Fibroblast of the aortic adventitia (primary cell): ENCODE results near the gene CROCC2. TPM values are rescaled to one million over a fixed set of nuclear protein-coding genes. Genes with fewer than 3 reads are reported as not detected.
A peak's percentile ranks its signal among the peaks of the same experiment; 100 is the strongest.

Source experiments
- DNase-seq: peaks from one replicate; pipeline ENCODE4 v3.0.0-alpha.2; 2010; ENCODE audit warnings: low read depth
- H3K4me3 ChIP-seq: 2 replicates; pipeline ENCODE4 v1.5.1; 2011; ENCODE audit warnings: low read depth, mild to moderate bottlenecking, control low read depth, low read length, moderate library complexity
- total RNA-seq: library from RNA; depleted of rRNA; stranded (reverse); fragments of >200 nt; gene quantifications from 2 replicates; pipeline ENCODE4 v1.2.3, GENCODE V29; 2012; ENCODE audit warnings: low replicate concordance
- TF ChIP-seq, protein P1 (sequence below): IDR thresholded peaks from 2 replicates; pipeline ENCODE4 v1.5.1; 2011; ENCODE audit warnings: mild to moderate bottlenecking, low read length, control low read depth, inconsistent platforms; ENCODE audit not compliant: insufficient read depth

CROCC2 gene
- total RNA-seq, 1 donor: under 0.01 TPM

GRCh38 chr2:240893363-240893844 lies 12.7 kb upstream of the CROCC2 start:
- DNase-seq: peak; percentile 47
- H3K4me3 ChIP-seq: no peak overlapping the region
- TF ChIP-seq, protein P1, sequence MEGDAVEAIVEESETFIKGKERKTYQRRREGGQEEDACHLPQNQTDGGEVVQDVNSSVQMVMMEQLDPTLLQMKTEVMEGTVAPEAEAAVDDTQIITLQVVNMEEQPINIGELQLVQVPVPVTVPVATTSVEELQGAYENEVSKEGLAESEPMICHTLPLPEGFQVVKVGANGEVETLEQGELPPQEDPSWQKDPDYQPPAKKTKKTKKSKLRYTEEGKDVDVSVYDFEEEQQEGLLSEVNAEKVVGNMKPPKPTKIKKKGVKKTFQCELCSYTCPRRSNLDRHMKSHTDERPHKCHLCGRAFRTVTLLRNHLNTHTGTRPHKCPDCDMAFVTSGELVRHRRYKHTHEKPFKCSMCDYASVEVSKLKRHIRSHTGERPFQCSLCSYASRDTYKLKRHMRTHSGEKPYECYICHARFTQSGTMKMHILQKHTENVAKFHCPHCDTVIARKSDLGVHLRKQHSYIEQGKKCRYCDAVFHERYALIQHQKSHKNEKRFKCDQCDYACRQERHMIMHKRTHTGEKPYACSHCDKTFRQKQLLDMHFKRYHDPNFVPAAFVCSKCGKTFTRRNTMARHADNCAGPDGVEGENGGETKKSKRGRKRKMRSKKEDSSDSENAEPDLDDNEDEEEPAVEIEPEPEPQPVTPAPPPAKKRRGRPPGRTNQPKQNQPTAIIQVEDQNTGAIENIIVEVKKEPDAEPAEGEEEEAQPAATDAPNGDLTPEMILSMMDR: no peak

GRCh38 chr2:240894006-240894405 lies 12.1 kb upstream of the CROCC2 start:
- no peak overlapping the region for H3K4me3 ChIP-seq
- TF ChIP-seq, protein P1: no peak
- DNase-seq: no peak

GRCh38 chr2:240894836-240895558 lies 11.1 kb upstream of the CROCC2 start:
- no peak overlapping the region for H3K4me3 ChIP-seq
- TF ChIP-seq, protein P1: no peak
- DNase-seq: no peak

GRCh38 chr2:240895656-240896388 lies 10.3 kb upstream of the CROCC2 start, which contains the start of gene MAB21L4:
MAB21L4 (minus strand) TSS chr2:240896156; CDS start chr2:240895997, 159 bp downstream.
- no peak within 1 kb of the TSS for H3K4me3 ChIP-seq
- TF ChIP-seq, protein P1: no peak
- no peak for DNase-seq

- DNase-seq: no peak
- H3K4me3 ChIP-seq: no peak overlapping the region
- TF ChIP-seq, protein P1: no peak
Observed at GRCh38 chr2:240896394-240896793, 9.7 kb upstream of the CROCC2 start.

DNA sequence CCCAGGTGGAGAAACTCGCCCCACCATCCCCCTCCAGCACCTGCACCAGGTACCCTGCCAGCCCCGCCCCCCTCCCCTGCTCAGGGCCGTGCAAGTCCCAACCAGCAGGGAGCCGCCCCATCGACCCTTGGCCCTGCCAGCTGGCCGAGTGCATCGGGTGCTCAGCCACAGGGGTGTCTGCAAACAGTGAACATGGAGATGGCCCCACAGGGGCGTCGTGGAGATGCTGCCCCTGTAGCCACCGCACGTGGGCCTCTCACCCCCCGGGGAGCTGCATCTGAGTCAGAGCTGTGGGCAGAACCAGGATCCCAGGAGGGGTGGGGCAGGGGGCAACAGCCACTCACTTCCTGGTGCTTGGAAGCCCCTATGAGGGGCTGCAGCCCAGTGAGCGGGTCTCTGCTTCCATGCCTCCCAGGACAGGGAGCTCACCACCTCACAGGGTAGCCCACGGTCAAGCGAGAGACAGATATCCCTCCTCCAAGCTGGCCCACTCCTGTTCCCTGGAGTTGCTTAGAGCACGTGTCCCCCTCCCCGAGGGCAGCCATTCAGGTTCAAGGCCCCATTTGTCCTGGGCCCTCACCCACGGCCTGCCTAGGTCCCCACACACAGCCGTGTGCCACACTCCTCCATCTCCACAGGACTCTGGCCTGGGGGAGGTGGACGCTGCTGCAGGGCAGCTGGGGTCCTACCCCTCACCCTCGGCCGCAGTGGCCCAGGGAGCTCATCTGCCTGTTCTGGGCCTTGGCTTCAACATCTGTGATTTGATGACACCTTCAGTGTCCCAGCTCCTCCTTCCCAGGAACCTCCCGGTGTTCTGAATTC lies 9.1 kb upstream of the CROCC2 start:
- no peak for DNase-seq
- TF ChIP-seq, protein P1: no peak
- H3K4me3 ChIP-seq: no peak overlapping the region
